H1 (cell line): Measurements from ENCODE around the gene TMC3. TPM values are rescaled to one million over a fixed set of nuclear protein-coding genes. Genes with fewer than 3 reads are reported as not detected.

Experiments
- BCL11A ChIP-seq, 2 experiments: IDR thresholded peaks; one replicate each; pipeline ENCODE4 v1.6.1; 2011; ENCODE audit warnings: low read depth in 2 of 2, low read length in 2 of 2, mild to moderate bottlenecking in 2 of 2
- KDM5A ChIP-seq: fragments of 200-600 bp; IDR thresholded peaks from 2 replicates; pipeline ENCODE4 v1.7.1; 2012; ENCODE audit warnings: mild to moderate bottlenecking, low read length, inconsistent platforms, mixed read lengths
- SP2 ChIP-seq: IDR thresholded peaks from 2 replicates; pipeline ENCODE4 v1.6.1; 2012; ENCODE audit warnings: mild to moderate bottlenecking, low read length, inconsistent platforms
- polyA plus RNA-seq, 7 experiments: library from polyadenylated mRNA; depleted of rRNA in 3 of 7; stranded (reverse) in 5 of 7; unstranded in 2 of 7; fragments of >200 nt in 5 of 7; fragments of 200-250 nt in 2 of 7; gene quantifications; 1 replicate in 5 of 7; 2 replicates in 1 of 7; 4 replicates in 1 of 7; pipeline versions ENCODE4 v1.2.1 to v1.2.3, GENCODE V29; 2011 to 2013; ENCODE audit warnings: missing spikeins in 2 of 7, mixed read lengths in 2 of 7
- total RNA-seq: library from RNA; stranded (reverse); fragmentation: NEBNext Ultra II Directional; extraction: Animal tissue kit (Norgen Biotek cat#: 25700); gene quantifications from 2 replicates; pipeline ENCODE4 v1.2.1, GENCODE V29; 2021
- TF ChIP-seq, protein P1 (sequence below): IDR thresholded peaks from 2 replicates; pipeline ENCODE4 v1.6.1; 2011; ENCODE audit warnings: low read depth, mild to moderate bottlenecking, low read length; ENCODE audit not compliant: insufficient read depth
- TF ChIP-seq, protein P2 (sequence below), 3 experiments: IDR thresholded peaks; 1 replicate in 2 of 3; 2 replicates in 1 of 3; pipeline versions ENCODE4 v1.5.1 to v1.6.1; 2011; ENCODE audit warnings: low read length in 3 of 3, mild to moderate bottlenecking in 3 of 3, inconsistent platforms in 2 of 3, low read depth in 1 of 3, moderate library complexity in 1 of 3; ENCODE audit not compliant: insufficient read depth in 1 of 3; ENCODE audit errors: control extremely low read depth in 1 of 3

TMC3 gene
- total and polyA plus RNA-seq, 2 of the 8 experiments (the other 6 are each of a cell fraction or from before 2014, with no cell fraction given), result not detected

DNA sequence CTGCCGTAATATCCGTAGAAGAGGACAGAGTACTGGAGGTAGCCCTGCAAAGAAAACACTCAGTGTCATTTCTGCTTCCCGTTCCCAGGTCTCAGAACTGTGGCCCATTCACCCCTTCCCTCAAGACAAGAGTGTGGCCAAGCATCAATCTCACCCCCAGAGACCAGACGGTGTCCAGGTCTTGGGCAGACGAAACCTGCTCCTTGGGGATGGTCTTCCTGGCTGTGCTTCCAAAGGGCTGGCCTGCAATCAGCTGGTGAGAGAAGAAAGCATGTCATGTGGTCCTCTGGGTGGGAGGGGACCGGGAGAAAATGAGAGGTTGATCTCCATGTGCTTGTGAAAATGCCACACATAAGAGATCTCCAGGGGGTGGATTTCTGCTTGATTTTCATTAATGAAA is 15.8 kb downstream of the TMC3 start (continued):
- TF ChIP-seq, protein P1, sequence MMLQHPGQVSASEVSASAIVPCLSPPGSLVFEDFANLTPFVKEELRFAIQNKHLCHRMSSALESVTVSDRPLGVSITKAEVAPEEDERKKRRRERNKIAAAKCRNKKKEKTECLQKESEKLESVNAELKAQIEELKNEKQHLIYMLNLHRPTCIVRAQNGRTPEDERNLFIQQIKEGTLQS, result no peak
- no peak for TF ChIP-seq BCL11A (IDR thresholded peaks at IDR 0.05; ENCODE audit: low read depth in 2 of 2, low read length in 2 of 2)
- no peak for TF ChIP-seq SP2
- TF ChIP-seq, protein P2, sequence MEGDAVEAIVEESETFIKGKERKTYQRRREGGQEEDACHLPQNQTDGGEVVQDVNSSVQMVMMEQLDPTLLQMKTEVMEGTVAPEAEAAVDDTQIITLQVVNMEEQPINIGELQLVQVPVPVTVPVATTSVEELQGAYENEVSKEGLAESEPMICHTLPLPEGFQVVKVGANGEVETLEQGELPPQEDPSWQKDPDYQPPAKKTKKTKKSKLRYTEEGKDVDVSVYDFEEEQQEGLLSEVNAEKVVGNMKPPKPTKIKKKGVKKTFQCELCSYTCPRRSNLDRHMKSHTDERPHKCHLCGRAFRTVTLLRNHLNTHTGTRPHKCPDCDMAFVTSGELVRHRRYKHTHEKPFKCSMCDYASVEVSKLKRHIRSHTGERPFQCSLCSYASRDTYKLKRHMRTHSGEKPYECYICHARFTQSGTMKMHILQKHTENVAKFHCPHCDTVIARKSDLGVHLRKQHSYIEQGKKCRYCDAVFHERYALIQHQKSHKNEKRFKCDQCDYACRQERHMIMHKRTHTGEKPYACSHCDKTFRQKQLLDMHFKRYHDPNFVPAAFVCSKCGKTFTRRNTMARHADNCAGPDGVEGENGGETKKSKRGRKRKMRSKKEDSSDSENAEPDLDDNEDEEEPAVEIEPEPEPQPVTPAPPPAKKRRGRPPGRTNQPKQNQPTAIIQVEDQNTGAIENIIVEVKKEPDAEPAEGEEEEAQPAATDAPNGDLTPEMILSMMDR (IDR thresholded peaks at IDR 0.05; ENCODE audit: control extremely low read depth in 1 of 3, insufficient read depth in 1 of 3, low read depth in 1 of 3, low read length in 3 of 3), result no peak
- TF ChIP-seq KDM5A, result no peak
